GM23338 (cell line): ENCODE data around the gene ZNF254.

Experiments used
- CREB1 ChIP-seq: fragments of 250-450 bp; sonication (Bioruptor Pico); IDR thresholded peaks from 2 replicates; pipeline ENCODE4 v1.5.0; 2020; ENCODE audit warnings: low read depth, mild to moderate bottlenecking, moderate library complexity
- ETS1 ChIP-seq: IDR thresholded peaks from 2 replicates; pipeline ENCODE4 v1.6.1; 2016; ENCODE audit warnings: antibody characterized with exemption
- EZH2 ChIP-seq: fragments of 200-600 bp; sonication (generic); IDR thresholded peaks from one replicate; pipeline ENCODE4 v1.8.0; 2017; ENCODE audit warnings: antibody characterized with exemption, mild to moderate bottlenecking, low read depth; ENCODE audit not compliant: unreplicated experiment
- EZH2phosphoT487 ChIP-seq: fragments of 200-600 bp; sonication (generic); IDR thresholded peaks from one replicate; pipeline ENCODE4 v1.8.1; 2018; ENCODE audit warnings: antibody characterized with exemption; ENCODE audit not compliant: unreplicated experiment
- JUNB ChIP-seq: IDR thresholded peaks from one replicate; pipeline ENCODE4 v1.6.1; 2016; ENCODE audit warnings: antibody characterized with exemption; ENCODE audit not compliant: unreplicated experiment
- POLR2AphosphoS5 ChIP-seq: IDR thresholded peaks from 2 replicates; pipeline ENCODE4 v1.6.1; 2016; ENCODE audit warnings: antibody characterized with exemption, low read depth
- ZNF114 ChIP-seq: fragments of 250-450 bp; sonication (Bioruptor Pico); IDR thresholded peaks from 2 replicates; pipeline ENCODE4 v1.5.0; 2020; ENCODE audit warnings: mild to moderate bottlenecking, moderate library complexity
- ZNF331 ChIP-seq: fragments of 250-450 bp; sonication (Bioruptor Pico); IDR thresholded peaks from 2 replicates; pipeline ENCODE4 v1.5.0; 2020; ENCODE audit warnings: low read depth, mild to moderate bottlenecking, moderate library complexity
- ZNF462 ChIP-seq: fragments of 250-450 bp; sonication (Bioruptor Pico); IDR thresholded peaks from 2 replicates; pipeline ENCODE4 v1.5.0; 2020; ENCODE audit warnings: mild to moderate bottlenecking, moderate library complexity
- TF ChIP-seq, protein P1 (sequence below), 2 experiments: fragments of 200-600 bp in 1 of 2; sonication (generic) in 1 of 2; conservative IDR thresholded peaks; 2 replicates each; pipeline versions ENCODE4 v1.5.1 to v1.6.1; 2016 to 2017; ENCODE audit warnings: antibody characterized with exemption in 2 of 2, low read depth in 2 of 2, mild to moderate bottlenecking in 2 of 2, moderate library complexity in 1 of 2
- TF ChIP-seq, protein P2 (sequence below): IDR thresholded peaks from one replicate; pipeline ENCODE4 v1.6.1; 2018; ENCODE audit warnings: antibody characterized with exemption; ENCODE audit not compliant: unreplicated experiment

- TF ChIP-seq, protein P1, sequence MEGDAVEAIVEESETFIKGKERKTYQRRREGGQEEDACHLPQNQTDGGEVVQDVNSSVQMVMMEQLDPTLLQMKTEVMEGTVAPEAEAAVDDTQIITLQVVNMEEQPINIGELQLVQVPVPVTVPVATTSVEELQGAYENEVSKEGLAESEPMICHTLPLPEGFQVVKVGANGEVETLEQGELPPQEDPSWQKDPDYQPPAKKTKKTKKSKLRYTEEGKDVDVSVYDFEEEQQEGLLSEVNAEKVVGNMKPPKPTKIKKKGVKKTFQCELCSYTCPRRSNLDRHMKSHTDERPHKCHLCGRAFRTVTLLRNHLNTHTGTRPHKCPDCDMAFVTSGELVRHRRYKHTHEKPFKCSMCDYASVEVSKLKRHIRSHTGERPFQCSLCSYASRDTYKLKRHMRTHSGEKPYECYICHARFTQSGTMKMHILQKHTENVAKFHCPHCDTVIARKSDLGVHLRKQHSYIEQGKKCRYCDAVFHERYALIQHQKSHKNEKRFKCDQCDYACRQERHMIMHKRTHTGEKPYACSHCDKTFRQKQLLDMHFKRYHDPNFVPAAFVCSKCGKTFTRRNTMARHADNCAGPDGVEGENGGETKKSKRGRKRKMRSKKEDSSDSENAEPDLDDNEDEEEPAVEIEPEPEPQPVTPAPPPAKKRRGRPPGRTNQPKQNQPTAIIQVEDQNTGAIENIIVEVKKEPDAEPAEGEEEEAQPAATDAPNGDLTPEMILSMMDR (conservative IDR thresholded peaks at IDR 0.05; ENCODE audit: low read depth in 2 of 2) = no peak
- TF ChIP-seq POLR2AphosphoS5 = no peak
- no peak for TF ChIP-seq EZH2
- TF ChIP-seq CREB1 = no peak
- no peak for TF ChIP-seq ZNF114 (CRISPR knock-in tag)
- TF ChIP-seq ZNF331 (CRISPR knock-in tag) = no peak
- TF ChIP-seq, protein P2, sequence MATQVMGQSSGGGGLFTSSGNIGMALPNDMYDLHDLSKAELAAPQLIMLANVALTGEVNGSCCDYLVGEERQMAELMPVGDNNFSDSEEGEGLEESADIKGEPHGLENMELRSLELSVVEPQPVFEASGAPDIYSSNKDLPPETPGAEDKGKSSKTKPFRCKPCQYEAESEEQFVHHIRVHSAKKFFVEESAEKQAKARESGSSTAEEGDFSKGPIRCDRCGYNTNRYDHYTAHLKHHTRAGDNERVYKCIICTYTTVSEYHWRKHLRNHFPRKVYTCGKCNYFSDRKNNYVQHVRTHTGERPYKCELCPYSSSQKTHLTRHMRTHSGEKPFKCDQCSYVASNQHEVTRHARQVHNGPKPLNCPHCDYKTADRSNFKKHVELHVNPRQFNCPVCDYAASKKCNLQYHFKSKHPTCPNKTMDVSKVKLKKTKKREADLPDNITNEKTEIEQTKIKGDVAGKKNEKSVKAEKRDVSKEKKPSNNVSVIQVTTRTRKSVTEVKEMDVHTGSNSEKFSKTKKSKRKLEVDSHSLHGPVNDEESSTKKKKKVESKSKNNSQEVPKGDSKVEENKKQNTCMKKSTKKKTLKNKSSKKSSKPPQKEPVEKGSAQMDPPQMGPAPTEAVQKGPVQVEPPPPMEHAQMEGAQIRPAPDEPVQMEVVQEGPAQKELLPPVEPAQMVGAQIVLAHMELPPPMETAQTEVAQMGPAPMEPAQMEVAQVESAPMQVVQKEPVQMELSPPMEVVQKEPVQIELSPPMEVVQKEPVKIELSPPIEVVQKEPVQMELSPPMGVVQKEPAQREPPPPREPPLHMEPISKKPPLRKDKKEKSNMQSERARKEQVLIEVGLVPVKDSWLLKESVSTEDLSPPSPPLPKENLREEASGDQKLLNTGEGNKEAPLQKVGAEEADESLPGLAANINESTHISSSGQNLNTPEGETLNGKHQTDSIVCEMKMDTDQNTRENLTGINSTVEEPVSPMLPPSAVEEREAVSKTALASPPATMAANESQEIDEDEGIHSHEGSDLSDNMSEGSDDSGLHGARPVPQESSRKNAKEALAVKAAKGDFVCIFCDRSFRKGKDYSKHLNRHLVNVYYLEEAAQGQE = no peak
- no peak for TF ChIP-seq ETS1
- no peak for TF ChIP-seq ZNF462 (CRISPR knock-in tag)
- no peak for TF ChIP-seq EZH2phosphoT487
- no peak for TF ChIP-seq JUNB
Observed at GRCh38 chr19:24072720-24073119, 14.3 kb upstream of the ZNF254 start.
